ENCODE data around the gene HDDC3. TPM values are rescaled to one million over a fixed set of nuclear protein-coding genes. Genes with fewer than 3 reads are reported as not detected.
A peak's percentile ranks its signal among the peaks of the same experiment; 100 is the strongest.
"Not testable (repeated sequence)": the region's sequence is repeated elsewhere in the genome, so short reads cannot be mapped to it uniquely, and the experiment has no call there.

The HDDC3 gene
- total and polyA plus RNA-seq, 5 donors from 2014 or later = 15.6 to 36.2 (median 30.8) TPM

DNA sequence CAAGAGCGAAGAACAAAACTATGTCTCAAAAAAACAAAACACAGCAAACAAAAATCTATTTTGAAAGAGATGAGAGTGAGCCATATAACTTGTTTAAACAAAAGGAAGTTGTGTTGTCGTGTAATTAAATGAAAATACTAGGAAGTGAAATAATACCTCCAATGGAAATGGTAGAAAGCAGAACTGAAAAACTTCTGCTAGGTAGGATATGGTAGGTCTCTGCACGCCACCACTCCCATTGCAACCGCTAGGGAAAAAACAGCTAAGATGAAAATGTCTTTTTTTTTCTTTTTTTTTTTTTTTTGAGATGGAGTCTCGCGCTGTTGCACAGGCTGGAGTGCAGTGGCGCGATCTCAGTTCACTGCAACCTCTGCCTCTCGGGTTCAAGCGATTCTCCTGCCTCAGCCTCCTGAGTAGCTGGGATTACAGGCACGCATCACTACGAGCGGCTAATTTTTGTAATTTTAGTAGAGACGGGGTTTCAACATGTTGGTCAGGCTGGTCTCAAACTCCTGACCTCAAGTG, 35.2 kb downstream of the HDDC3 start:
- DNase-seq; H3K4me1 ChIP-seq (ENCODE audit: control insufficient read depth, insufficient read depth, low read length, poor library complexity, severe bottlenecking); ATAC-seq (ENCODE audit: low read depth in 2 of 2); H3K36me3 ChIP-seq (ENCODE audit: control insufficient read depth, insufficient read depth, low read length); H3K9me3 ChIP-seq (ENCODE audit: control insufficient read depth in 2 of 2, low read length in 2 of 2); H3K27me3 Mint-ChIP-seq; H3K4me3 ChIP-seq (ENCODE audit: low read depth, low read length); H3K27me3 ChIP-seq (ENCODE audit: control insufficient read depth, insufficient read depth, low read length); H3K27ac ChIP-seq (ENCODE audit: insufficient read depth, low read length, poor library complexity, severe bottlenecking); H3K9me3 Mint-ChIP-seq; H3K36me3 Mint-ChIP-seq: not testable (repeated sequence)
- peaks cover 0 to 11% (median 7%) of the 10 kb centered on the region in 4 donors for H3K4me1 Mint-ChIP-seq
- peak overlapping the region in 1 of 4 donors; percentile 60 for H3K4me3 Mint-ChIP-seq
- peak overlapping the region in 1 of 3 donors; percentile 45 for H3K27ac Mint-ChIP-seq

DNA sequence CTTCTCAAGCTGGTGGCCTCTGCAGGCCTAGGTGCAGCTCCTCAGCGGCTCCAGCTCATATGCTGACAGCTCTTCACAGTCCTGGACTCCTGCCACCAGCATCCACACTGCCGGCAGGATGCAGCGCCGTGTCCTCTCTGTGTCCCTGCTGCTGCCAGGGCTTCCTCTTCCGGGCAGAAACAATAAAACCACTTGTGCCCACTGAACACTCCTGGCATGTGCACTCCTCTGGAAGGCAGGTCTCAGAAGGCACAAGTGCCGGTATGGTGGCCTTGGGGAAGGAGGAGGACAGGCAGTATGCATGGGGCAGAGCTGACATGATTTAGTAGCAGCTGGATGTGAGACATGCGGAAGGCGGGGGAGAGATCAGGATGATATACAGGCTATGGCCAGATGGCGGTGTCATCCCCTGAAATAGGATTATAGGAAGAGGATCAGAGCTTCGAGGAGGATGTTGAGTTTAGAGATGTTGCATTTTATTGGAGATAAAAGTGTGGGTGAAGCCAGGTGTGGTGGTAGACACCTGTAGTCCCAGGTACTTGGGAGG, 36.7 kb downstream of the HDDC3 start:
- Histone ChIP-seq H3K4me3 (ENCODE audit: low read depth, low read length) (no peak overlapping the region), H3K27me3 (ENCODE audit: control insufficient read depth, insufficient read depth, low read length) (no peaks in the 10 kb centered on the region), H3K9me3 (ENCODE audit: control insufficient read depth in 2 of 2, low read length in 2 of 2) (no peaks in the 10 kb centered on the region), H3K36me3 (ENCODE audit: control insufficient read depth, insufficient read depth, low read length) (no peaks in the 10 kb centered on the region), H3K4me1 (ENCODE audit: control insufficient read depth, insufficient read depth, low read length, poor library complexity, severe bottlenecking) (no peaks in the 10 kb centered on the region), H3K27ac (ENCODE audit: insufficient read depth, low read length, poor library complexity, severe bottlenecking) (no peak overlapping the region)
- H3K27me3 Mint-ChIP-seq = no peaks in the 10 kb centered on the region
- no peak overlapping the region for H3K27ac Mint-ChIP-seq
- no peaks in the 10 kb centered on the region for H3K36me3 Mint-ChIP-seq
- H3K4me1 Mint-ChIP-seq = peaks cover 0 to 2% (median 0%) of the 10 kb centered on the region in 4 donors
- no peak overlapping the region for H3K4me3 Mint-ChIP-seq
- DNase-seq (no peak), ATAC-seq (ENCODE audit: low read depth in 2 of 2) (no peak)
- H3K9me3 Mint-ChIP-seq = peaks cover 0 to 2% (median 0%) of the 10 kb centered on the region in 7 donors

DNA sequence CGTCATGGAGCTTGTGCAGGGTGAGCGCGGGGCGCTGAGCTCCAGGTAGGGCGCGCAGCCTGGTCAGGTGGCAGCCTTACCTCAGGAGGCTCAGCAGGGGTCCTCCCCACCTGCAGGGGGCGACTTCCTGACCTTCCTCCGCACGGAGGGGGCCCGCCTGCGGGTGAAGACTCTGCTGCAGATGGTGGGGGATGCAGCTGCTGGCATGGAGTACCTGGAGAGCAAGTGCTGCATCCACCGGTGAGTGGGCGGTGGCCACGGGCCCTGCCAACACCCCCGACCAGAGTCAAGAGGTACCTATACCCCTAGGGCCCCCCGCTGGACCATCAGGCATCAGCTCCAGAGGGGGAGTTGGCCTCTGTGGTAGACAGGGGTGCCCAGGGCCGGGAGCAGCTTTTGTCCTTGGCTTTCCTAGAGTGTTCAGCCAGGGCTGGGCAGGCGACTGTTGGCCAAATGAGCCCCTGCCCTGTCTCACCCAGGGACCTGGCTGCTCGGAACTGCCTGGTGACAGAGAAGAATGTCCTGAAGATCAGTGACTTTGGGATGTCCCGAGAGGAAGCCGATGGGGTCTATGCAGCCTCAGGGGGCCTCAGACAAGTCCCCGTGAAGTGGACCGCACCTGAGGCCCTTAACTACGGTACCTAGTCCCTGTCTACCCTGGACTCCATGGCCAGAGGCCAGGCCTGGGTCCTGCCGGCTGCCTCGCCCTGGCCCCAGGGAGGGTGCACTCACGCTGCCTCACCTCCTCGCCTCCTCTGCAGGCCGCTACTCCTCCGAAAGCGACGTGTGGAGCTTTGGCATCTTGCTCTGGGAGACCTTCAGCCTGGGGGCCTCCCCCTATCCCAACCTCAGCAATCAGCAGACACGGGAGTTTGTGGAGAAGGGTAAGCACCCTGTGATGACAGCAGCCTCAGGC, 38.9 kb downstream of the HDDC3 start:
- Mint-ChIP-seq H3K4me3 (no peak overlapping the region), H3K9me3 (no peaks in the 10 kb centered on the region), H3K36me3 (no peaks in the 10 kb centered on the region), H3K27me3 (peaks cover 4% of the 10 kb centered on the region), H3K27ac (no peak overlapping the region), H3K4me1 (no peaks in the 10 kb centered on the region)
- Histone ChIP-seq H3K4me1 (ENCODE audit: control insufficient read depth, insufficient read depth, low read length, poor library complexity, severe bottlenecking) (no peaks in the 10 kb centered on the region), H3K4me3 (ENCODE audit: low read depth, low read length) (no peak overlapping the region), H3K27me3 (ENCODE audit: control insufficient read depth, insufficient read depth, low read length) (no peaks in the 10 kb centered on the region), H3K9me3 (ENCODE audit: control insufficient read depth in 2 of 2, low read length in 2 of 2) (no peaks in the 10 kb centered on the region), H3K27ac (ENCODE audit: insufficient read depth, low read length, poor library complexity, severe bottlenecking) (no peak overlapping the region), H3K36me3 (ENCODE audit: control insufficient read depth, insufficient read depth, low read length) (no peaks in the 10 kb centered on the region)
- no peak for DNase-seq
- no peak for ATAC-seq (ENCODE audit: low read depth in 2 of 2)

DNA sequence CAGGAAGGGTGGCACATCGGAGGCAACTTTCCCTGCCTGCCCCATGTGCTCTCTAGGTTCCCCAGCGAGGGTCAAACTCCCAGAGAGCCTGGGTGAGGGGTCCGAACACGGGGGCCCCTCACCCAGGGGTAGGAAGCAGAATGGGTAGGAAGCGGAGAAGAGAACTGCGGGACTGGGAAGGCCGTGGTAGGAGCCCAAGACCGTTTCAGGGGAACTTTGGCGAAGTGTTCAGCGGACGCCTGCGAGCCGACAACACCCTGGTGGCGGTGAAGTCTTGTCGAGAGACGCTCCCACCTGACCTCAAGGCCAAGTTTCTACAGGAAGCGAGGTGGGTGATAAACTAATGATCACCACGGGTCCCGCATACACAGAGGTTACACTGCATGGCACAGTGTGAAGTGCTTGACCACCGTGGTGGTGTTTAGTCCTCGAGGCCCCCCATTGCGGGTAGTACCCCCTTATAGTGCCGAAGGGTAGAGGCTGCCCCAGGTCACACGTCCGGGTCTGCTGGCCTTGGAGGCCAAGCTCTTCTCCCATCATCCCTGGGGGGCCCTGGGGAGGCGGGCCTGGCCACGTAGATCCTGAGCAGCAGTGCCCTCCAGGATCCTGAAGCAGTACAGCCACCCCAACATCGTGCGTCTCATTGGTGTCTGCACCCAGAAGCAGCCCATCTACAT, 39.7 kb downstream of the HDDC3 start:
- H3K36me3 ChIP-seq (ENCODE audit: control insufficient read depth, insufficient read depth, low read length) = no peaks in the 10 kb centered on the region
- no peaks in the 10 kb centered on the region for H3K4me1 Mint-ChIP-seq
- H3K4me3 Mint-ChIP-seq = no peak overlapping the region
- no peak overlapping the region for H3K4me3 ChIP-seq (ENCODE audit: low read depth, low read length)
- DNase-seq (no peak), ATAC-seq (ENCODE audit: low read depth in 2 of 2) (no peak)
- peaks cover 6% of the 10 kb centered on the region for H3K27me3 Mint-ChIP-seq
- H3K27ac ChIP-seq (ENCODE audit: insufficient read depth, low read length, poor library complexity, severe bottlenecking) = no peak overlapping the region
- no peaks in the 10 kb centered on the region for H3K9me3 ChIP-seq (ENCODE audit: control insufficient read depth in 2 of 2, low read length in 2 of 2)
- H3K4me1 ChIP-seq (ENCODE audit: control insufficient read depth, insufficient read depth, low read length, poor library complexity, severe bottlenecking) = no peaks in the 10 kb centered on the region
- H3K36me3 Mint-ChIP-seq = no peaks in the 10 kb centered on the region
- no peaks in the 10 kb centered on the region for H3K9me3 Mint-ChIP-seq
- H3K27me3 ChIP-seq (ENCODE audit: control insufficient read depth, insufficient read depth, low read length) = peaks cover 1% of the 10 kb centered on the region
- no peak overlapping the region for H3K27ac Mint-ChIP-seq

DNA sequence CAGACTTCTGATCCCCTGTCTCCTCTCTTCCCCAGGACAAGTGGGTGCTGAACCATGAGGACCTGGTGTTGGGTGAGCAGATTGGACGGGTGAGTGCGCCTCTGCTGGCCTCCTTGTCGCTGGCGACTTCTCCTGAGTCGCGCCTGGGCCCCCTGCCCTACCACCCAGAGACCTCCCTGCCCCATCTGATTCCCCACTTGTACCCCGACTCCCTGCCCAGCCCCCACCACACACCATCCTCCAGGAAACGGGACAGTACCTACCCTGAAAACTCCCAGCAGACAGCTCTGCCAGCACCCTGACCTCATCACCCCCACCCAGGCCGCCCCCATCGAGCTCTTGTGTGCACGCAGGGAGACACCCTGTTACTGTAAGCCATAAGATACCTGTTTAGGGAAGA, 40.3 kb downstream of the HDDC3 start:
- Histone ChIP-seq H3K27me3 (ENCODE audit: control insufficient read depth, insufficient read depth, low read length) (peaks cover 1% of the 10 kb centered on the region), H3K9me3 (ENCODE audit: control insufficient read depth in 2 of 2, low read length in 2 of 2) (no peaks in the 10 kb centered on the region), H3K36me3 (ENCODE audit: control insufficient read depth, insufficient read depth, low read length) (no peaks in the 10 kb centered on the region), H3K4me1 (ENCODE audit: control insufficient read depth, insufficient read depth, low read length, poor library complexity, severe bottlenecking) (no peaks in the 10 kb centered on the region), H3K27ac (ENCODE audit: insufficient read depth, low read length, poor library complexity, severe bottlenecking) (no peak overlapping the region), H3K4me3 (ENCODE audit: low read depth, low read length) (no peak overlapping the region)
- DNase-seq = no peak
- H3K27me3 Mint-ChIP-seq = peaks cover 7% of the 10 kb centered on the region
- no peak for ATAC-seq (ENCODE audit: low read depth in 2 of 2)
- H3K27ac Mint-ChIP-seq = no peak overlapping the region
- no peaks in the 10 kb centered on the region for H3K9me3 Mint-ChIP-seq
- H3K4me3 Mint-ChIP-seq = no peak overlapping the region
- H3K4me1 Mint-ChIP-seq = no peaks in the 10 kb centered on the region
- H3K36me3 Mint-ChIP-seq = no peaks in the 10 kb centered on the region

DNA sequence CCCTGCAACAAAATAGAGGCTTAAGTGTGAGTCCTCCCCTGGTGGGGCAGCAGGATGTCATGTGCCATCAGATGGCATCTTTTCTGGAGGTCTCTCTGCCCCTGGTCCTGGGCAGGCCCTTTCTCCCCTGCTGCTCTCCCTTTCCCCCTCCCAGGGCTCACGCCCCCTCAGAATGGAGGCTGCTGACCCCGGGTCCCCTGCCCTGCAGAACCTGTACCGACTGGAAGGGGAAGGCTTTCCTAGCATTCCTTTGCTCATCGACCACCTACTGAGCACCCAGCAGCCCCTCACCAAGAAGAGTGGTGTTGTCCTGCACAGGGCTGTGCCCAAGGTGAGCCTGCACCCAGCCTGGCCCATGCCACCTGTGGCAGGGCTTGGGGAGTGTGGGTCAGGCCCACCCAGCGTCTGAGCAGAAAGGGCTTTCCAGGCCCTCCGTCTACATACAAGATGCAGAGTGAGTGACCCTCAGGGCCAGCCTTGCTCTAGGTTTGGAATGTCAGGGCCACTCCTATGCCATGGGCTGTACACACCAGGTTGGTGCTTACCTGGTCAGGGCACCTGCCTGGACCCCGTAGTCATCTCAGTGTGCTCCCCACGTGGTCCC, 40.9 kb downstream of the HDDC3 start:
- no peaks in the 10 kb centered on the region for H3K9me3 Mint-ChIP-seq

DNA sequence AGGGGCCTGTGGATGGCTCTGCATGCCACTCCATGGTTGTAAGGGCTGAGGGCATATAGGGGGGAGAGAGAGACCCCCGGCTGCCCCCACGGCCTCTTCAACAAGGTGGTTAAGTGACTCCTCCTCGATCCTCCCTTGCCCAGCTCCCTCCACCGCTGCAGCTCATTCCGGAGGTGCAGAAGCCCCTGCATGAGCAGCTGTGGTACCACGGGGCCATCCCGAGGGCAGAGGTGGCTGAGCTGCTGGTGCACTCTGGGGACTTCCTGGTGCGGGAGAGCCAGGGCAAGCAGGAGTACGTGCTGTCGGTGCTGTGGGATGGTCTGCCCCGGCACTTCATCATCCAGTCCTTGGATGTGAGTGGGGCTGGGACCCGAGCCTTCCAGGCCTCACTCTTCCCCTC, 41.5 kb downstream of the HDDC3 start:
- Mint-ChIP-seq H3K4me3 (no peak overlapping the region), H3K27me3 (peaks cover 13% of the 10 kb centered on the region), H3K4me1 (peaks cover 0 to 5% (median 3%) of the 10 kb centered on the region in 4 donors), H3K36me3 (no peaks in the 10 kb centered on the region), H3K27ac (no peak overlapping the region), H3K9me3 (no peaks in the 10 kb centered on the region)
- H3K4me1 ChIP-seq (ENCODE audit: control insufficient read depth, insufficient read depth, low read length, poor library complexity, severe bottlenecking) = peaks cover 2% of the 10 kb centered on the region
- DNase-seq (no peak), ATAC-seq (ENCODE audit: low read depth in 2 of 2) (no peak)
- peaks cover 1% of the 10 kb centered on the region for H3K27me3 ChIP-seq (ENCODE audit: control insufficient read depth, insufficient read depth, low read length)
- no peaks in the 10 kb centered on the region for H3K36me3 ChIP-seq (ENCODE audit: control insufficient read depth, insufficient read depth, low read length)
- H3K27ac ChIP-seq (ENCODE audit: insufficient read depth, low read length, poor library complexity, severe bottlenecking) = no peak overlapping the region
- no peaks in the 10 kb centered on the region for H3K9me3 ChIP-seq (ENCODE audit: control insufficient read depth in 2 of 2, low read length in 2 of 2)
- no peak overlapping the region for H3K4me3 ChIP-seq (ENCODE audit: low read depth, low read length)

More for the DNA sequence above, 40.9 kb downstream of the HDDC3 start:
- no peaks in the 10 kb centered on the region for H3K9me3 ChIP-seq (ENCODE audit: control insufficient read depth in 2 of 2, low read length in 2 of 2)
- peaks cover 7% of the 10 kb centered on the region for H3K27me3 Mint-ChIP-seq
- H3K4me1 Mint-ChIP-seq = no peaks in the 10 kb centered on the region
- no peaks in the 10 kb centered on the region for H3K36me3 Mint-ChIP-seq
- no peak overlapping the region for H3K27ac Mint-ChIP-seq
- ATAC-seq (ENCODE audit: low read depth in 2 of 2) (no peak), DNase-seq (no peak)
- no peak overlapping the region for H3K27ac ChIP-seq (ENCODE audit: insufficient read depth, low read length, poor library complexity, severe bottlenecking)
- peaks cover 1% of the 10 kb centered on the region for H3K27me3 ChIP-seq (ENCODE audit: control insufficient read depth, insufficient read depth, low read length)
- no peaks in the 10 kb centered on the region for H3K36me3 ChIP-seq (ENCODE audit: control insufficient read depth, insufficient read depth, low read length)
- H3K4me3 ChIP-seq (ENCODE audit: low read depth, low read length) = no peak overlapping the region
- H3K4me1 ChIP-seq (ENCODE audit: control insufficient read depth, insufficient read depth, low read length, poor library complexity, severe bottlenecking) = no peaks in the 10 kb centered on the region
- H3K4me3 Mint-ChIP-seq = no peak overlapping the region
